Sigmoid colon (tissue), 7 donors: Measurements from ENCODE around the gene TXNDC2. TPM values are rescaled to one million over a fixed set of nuclear protein-coding genes. Genes with fewer than 3 reads are reported as not detected.

ENCODE experiments used
- DNase-seq: peaks from one replicate; pipeline ENCODE4 v3.0.0-alpha.2; 2019
- H3K27ac ChIP-seq, 4 donors: fragments of 200-600 bp; sonication (generic); one replicate each; pipeline ENCODE4 v1.5.1; 2016 to 2019; ENCODE audit warnings: mild to moderate bottlenecking in 1 of 4
- H3K27me3 ChIP-seq, 3 donors: fragments of 200-600 bp; sonication (generic); one replicate each; pipeline ENCODE4 v1.5.1; 2019; ENCODE audit warnings: mild to moderate bottlenecking in 1 of 3
- H3K36me3 ChIP-seq, 4 donors: fragments of 200-600 bp; sonication (generic); one replicate each; pipeline ENCODE4 v1.5.1; 2016 to 2019
- H3K4me1 ChIP-seq, 4 donors: fragments of 200-600 bp; sonication (generic); one replicate each; pipeline ENCODE4 v1.5.1; 2017 to 2019
- H3K4me3 ChIP-seq, 4 donors: fragments of 200-600 bp; sonication (generic); one replicate each; pipeline ENCODE4 v1.5.1; 2017 to 2019; ENCODE audit warnings: mild to moderate bottlenecking in 2 of 4, moderate library complexity in 1 of 4
- H3K9me3 ChIP-seq, 4 donors: fragments of 200-600 bp in 3 of 4; sonication (generic) in 3 of 4; one replicate each; pipeline versions ENCODE4 v1.5.1 to v1.6.1; 2013 to 2019
- EP300 ChIP-seq, 4 donors: sonication (generic); formaldehyde crosslinking; IDR thresholded peaks; one replicate each; pipeline ENCODE4 v1.6.1; 2017; ENCODE audit warnings: antibody characterized with exemption in 4 of 4
- POLR2A ChIP-seq, 2 donors: fragments of 450-650 bp; IDR thresholded peaks; one replicate each; pipeline ENCODE4 v1.6.1; 2016; ENCODE audit warnings: antibody characterized with exemption in 2 of 2, mild to moderate bottlenecking in 2 of 2, moderate library complexity in 2 of 2
- POLR2AphosphoS5 ChIP-seq, 4 donors: sonication (generic); formaldehyde crosslinking; IDR thresholded peaks; one replicate each; pipeline ENCODE4 v1.6.1; 2017; ENCODE audit warnings: antibody characterized with exemption in 4 of 4
- WGBS, 2 donors: extraction: QIAGEN DNeasy Blood & Tissue Kit; methylation state at CpG; one replicate each; pipeline ENCODE4 v1.1.7; 2013; 5-methylcytosine and 5-hydroxymethylcytosine counted together
- intact Hi-C: fragments of 100-400 bp; cut with DNase I; formaldehyde crosslinking; loops from one replicate; pipeline ENCODE4 v1.15.1; 2023
- polyA plus RNA-seq, 3 donors: library from polyadenylated mRNA; stranded (reverse); fragments of 200-250 nt; gene quantifications; one replicate each; pipeline ENCODE4 v1.2.3, GENCODE V29; 2013
- total RNA-seq, 4 donors: library from RNA; depleted of rRNA; stranded (reverse); fragments of >200 nt; gene quantifications; one replicate each; pipeline ENCODE4 v1.1.0, GENCODE V29; 2016
- TF ChIP-seq, protein P1 (sequence below), 4 experiments: fragments of 450-650 bp in 3 of 4; fragments of 200-600 bp in 1 of 4; IDR thresholded peaks; one replicate each; pipeline ENCODE4 v1.5.1; 2016 to 2019; ENCODE audit warnings: antibody characterized with exemption in 4 of 4, mild to moderate bottlenecking in 3 of 4, moderate library complexity in 2 of 4
- donor health status: healthy with polysubstance abuse.
- donor health status: Bipolar disorder and iron deficiency.
- donor health status: healthy.

TXNDC2 gene
- total and polyA plus RNA-seq, 7 donors = 0.04 TPM; not detected in 6

DNA sequence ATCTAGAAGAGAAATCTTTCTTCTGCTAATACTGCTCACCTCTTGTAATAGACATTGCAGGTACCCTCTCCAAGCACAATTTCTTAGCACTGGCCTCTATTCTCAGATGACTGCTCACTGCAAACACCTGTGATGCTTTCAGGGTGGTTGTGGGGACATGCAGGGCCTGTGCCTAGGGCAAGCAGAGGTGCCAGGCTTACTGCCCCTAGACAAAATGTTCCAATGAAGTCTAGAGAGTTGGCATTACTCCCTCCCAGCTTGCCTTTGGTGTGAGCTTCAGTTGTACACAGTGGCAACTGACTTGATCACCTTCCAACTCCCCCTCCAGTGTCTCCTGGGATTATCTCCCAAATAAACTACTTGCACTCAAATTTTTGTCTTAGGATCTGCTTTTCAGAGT, 12.9 kb upstream of the TXNDC2 start:
- Histone ChIP-seq H3K36me3 (no peaks in the 10 kb centered on the region), H3K9me3 (no peaks in the 10 kb centered on the region), H3K4me3 (no peak overlapping the region), H3K4me1 (peaks cover 0 to 20% (median 9%) of the 10 kb centered on the region in 4 donors), H3K27me3 (no peaks in the 10 kb centered on the region), H3K27ac (no peak overlapping the region)
- DNase-seq = no peak
- TF ChIP-seq EP300 (IDR thresholded peaks at IDR 0.05) (no peak), POLR2A (IDR thresholded peaks at IDR 0.05) (no peak), POLR2AphosphoS5 (IDR thresholded peaks at IDR 0.05) (no peak)
- TF ChIP-seq, protein P1, sequence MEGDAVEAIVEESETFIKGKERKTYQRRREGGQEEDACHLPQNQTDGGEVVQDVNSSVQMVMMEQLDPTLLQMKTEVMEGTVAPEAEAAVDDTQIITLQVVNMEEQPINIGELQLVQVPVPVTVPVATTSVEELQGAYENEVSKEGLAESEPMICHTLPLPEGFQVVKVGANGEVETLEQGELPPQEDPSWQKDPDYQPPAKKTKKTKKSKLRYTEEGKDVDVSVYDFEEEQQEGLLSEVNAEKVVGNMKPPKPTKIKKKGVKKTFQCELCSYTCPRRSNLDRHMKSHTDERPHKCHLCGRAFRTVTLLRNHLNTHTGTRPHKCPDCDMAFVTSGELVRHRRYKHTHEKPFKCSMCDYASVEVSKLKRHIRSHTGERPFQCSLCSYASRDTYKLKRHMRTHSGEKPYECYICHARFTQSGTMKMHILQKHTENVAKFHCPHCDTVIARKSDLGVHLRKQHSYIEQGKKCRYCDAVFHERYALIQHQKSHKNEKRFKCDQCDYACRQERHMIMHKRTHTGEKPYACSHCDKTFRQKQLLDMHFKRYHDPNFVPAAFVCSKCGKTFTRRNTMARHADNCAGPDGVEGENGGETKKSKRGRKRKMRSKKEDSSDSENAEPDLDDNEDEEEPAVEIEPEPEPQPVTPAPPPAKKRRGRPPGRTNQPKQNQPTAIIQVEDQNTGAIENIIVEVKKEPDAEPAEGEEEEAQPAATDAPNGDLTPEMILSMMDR (IDR thresholded peaks at IDR 0.05) = no peak
- intact Hi-C loops = no loop called here

DNA sequence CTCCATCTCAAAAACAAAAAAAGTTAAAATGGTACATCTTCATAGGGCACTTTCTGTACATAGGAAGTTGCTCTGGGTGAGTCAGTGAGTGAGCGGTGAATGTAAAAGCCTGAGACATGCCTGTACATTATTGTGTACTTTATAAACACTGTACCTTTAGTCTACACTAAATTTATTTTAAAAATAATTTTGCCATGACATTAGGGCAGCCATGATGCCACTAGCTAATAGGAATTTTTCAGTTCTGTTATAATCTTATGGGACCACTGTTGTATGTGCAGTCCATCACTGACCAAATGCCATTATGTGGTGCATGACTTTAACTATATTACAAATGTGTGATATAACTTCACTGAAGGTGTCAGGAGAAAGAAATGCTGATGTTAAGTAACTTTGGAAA, 11.0 kb upstream of the TXNDC2 start:
- no peak overlapping the region for H3K4me3 ChIP-seq
- H3K9me3 ChIP-seq = no peaks in the 10 kb centered on the region
- peaks cover 0 to 8% (median 4%) of the 10 kb centered on the region in 4 donors for H3K4me1 ChIP-seq
- TF ChIP-seq EP300 (IDR thresholded peaks at IDR 0.05) (no peak), POLR2AphosphoS5 (IDR thresholded peaks at IDR 0.05) (no peak), POLR2A (IDR thresholded peaks at IDR 0.05) (no peak)
- TF ChIP-seq, protein P1 (IDR thresholded peaks at IDR 0.05) = no peak
- 85 to 94% methylated on average over 1 of the region's 1 CpG for WGBS, 2 donors
- no peaks in the 10 kb centered on the region for H3K27me3 ChIP-seq
- intact Hi-C loops = no loop called here
- DNase-seq = no peak
- H3K36me3 ChIP-seq = no peaks in the 10 kb centered on the region
- no peak overlapping the region for H3K27ac ChIP-seq

DNA sequence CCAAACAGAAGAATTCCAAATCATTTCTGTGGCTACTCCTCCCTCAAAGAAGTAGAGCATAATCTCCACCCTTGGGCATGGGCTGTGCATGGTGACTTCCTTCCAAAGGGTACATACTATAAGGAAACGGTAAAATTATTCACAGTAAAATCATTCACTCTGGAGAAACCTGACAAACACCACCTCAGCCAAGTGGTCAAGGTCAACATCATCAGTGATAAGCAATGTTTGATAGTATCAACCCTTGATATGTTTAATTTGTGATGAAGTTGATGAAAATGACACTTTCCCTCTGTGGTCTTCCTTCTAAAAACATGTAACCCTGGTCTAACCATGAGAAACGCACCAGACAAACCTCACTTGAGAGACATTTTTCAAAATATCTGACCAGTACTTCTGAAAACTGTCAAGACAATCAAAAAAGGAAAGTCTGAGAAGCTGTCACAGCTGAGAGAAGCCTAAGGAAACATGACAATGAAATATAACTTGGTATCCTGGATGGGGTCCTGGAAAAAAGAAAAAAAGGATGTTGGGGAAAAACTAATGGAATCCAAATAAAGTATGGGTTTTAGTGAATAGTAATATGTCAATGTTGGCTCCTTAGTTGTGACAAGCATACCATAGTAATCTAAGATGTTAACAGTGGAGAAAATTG, 9.4 kb upstream of the TXNDC2 start:
- DNase-seq = no peak
- H3K27ac ChIP-seq = peak overlapping the region; percentile 33 to 50 (median 42)
- 61 to 82% methylated on average over 2 of the region's 2 CpGs for WGBS, 2 donors
- intact Hi-C loops = no loop called here
- H3K4me3 ChIP-seq = no peak overlapping the region
- no peaks in the 10 kb centered on the region for H3K36me3 ChIP-seq
- no peak for TF ChIP-seq POLR2A (IDR thresholded peaks at IDR 0.05)
- TF ChIP-seq, protein P1 (IDR thresholded peaks at IDR 0.05) = no peak
- no peak for TF ChIP-seq EP300 (IDR thresholded peaks at IDR 0.05)
- TF ChIP-seq POLR2AphosphoS5 (IDR thresholded peaks at IDR 0.05) = no peak
- no peaks in the 10 kb centered on the region for H3K27me3 ChIP-seq
- H3K9me3 ChIP-seq = no peaks in the 10 kb centered on the region
- H3K4me1 ChIP-seq = no peaks in the 10 kb centered on the region

DNA sequence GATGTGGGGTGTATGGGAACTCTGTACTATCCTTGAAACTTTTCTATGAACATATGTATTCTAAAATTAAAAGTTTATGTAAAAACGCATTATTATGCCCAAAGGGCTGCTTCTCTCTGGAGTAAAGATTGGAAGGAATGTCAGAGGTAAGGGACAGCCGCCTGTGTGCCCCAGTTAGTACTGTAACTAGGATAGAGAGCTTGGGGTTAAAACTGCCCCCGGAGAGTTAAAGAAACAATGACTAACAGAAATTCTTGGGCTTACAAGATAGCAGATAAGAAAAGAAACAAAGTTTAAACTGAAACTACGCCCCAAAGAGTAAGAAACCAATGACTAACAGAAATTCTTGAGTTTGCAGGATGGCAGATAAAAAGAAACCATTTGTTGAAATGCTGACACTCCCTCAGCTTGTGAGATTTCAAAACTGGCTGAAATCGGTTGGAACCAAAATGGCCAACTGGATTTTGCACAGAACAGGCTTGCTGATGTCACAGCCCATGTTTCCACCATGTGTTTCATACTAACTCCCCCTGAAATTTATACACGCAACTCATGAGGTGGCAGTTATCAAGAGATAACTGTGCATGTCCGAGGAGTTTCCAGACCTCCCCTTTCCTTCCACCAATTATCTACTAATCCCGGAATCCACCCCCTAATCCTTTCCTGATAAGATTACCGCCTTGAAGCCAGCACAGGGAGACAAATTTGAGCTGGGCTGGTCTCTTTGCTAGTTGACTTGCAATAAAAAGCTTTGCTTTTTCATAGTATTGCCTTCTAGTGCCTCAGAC, 8.7 kb upstream of the TXNDC2 start:
- no peak for DNase-seq
- no peaks in the 10 kb centered on the region for H3K36me3 ChIP-seq
- intact Hi-C loops = no loop called here
- 57 to 69% methylated on average over 9 of the region's 9 CpGs for WGBS, 2 donors
- H3K27ac ChIP-seq = peak overlapping the region; percentile 33 to 50 (median 42)
- H3K4me1 ChIP-seq = peaks cover 0 to 4% (median 0%) of the 10 kb centered on the region in 4 donors
- no peaks in the 10 kb centered on the region for H3K9me3 ChIP-seq
- H3K4me3 ChIP-seq = peak overlapping the region in 1 of 4 donors; percentile 7
- H3K27me3 ChIP-seq = no peaks in the 10 kb centered on the region
- TF ChIP-seq, protein P1 (IDR thresholded peaks at IDR 0.05) = no peak
- TF ChIP-seq EP300 (IDR thresholded peaks at IDR 0.05) = no peak
- TF ChIP-seq POLR2AphosphoS5 (IDR thresholded peaks at IDR 0.05) = peak in 2 of 4 donors; percentile 17 to 48
- TF ChIP-seq POLR2A (IDR thresholded peaks at IDR 0.05) = no peak
